ENCODE measurements around the gene TRIB2. TPM values are rescaled to one million over a fixed set of nuclear protein-coding genes. Genes with fewer than 3 reads are reported as not detected.

TRIB2 gene
- total RNA-seq, 4 donors from 2014 or later, result 29.7 to 61.3 (median 40.6) TPM

DNA sequence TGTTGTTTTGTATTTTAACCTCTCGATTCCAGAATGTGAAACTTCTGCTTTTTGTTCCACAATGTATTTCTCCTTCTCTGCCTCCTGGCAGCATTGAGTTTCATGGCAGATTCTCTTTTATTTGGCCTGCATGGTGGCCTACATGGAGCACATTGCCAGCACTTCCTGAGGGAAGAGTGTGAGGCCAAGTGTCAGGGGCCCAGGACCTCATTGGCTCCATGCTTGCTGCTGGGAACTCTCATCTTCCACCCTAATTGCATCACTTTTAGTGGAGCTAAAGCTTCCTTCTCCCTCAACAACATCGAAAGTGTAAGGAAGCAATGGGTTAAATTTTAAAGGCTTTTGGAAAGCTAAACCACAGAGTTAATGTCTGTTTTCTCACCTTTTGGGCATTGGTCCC is 9.5 kb downstream of the TRIB2 start:
- Histone ChIP-seq H3K27ac (no peak overlapping the region), H3K4me3 (no peak overlapping the region), H3K27me3 (no peaks in the 10 kb centered on the region), H3K36me3 (peaks cover 6% of the 10 kb centered on the region), H3K4me1 (peaks cover 20% of the 10 kb centered on the region), H3K9me3 (no peaks in the 10 kb centered on the region)
- TF ChIP-seq POLR2AphosphoS5 (IDR thresholded peaks at IDR 0.05) (no peak), POLR2A (IDR thresholded peaks at IDR 0.05) (no peak), EP300 (IDR thresholded peaks at IDR 0.05) (no peak), CTCF (IDR thresholded peaks at IDR 0.05) (no peak)
- 89% methylated on average over 2 of the region's 2 CpGs for WGBS
- DNase-seq (ENCODE audit: low spot score in 2 of 2), result no peak

GRCh38 chr2:12727065-12727464 is 10.3 kb downstream of the TRIB2 start:
- H3K4me1 ChIP-seq, result peaks cover 19% of the 10 kb centered on the region
- no peak for DNase-seq (ENCODE audit: low spot score in 2 of 2)
- no peaks in the 10 kb centered on the region for H3K27me3 ChIP-seq
- WGBS, result 73% methylated on average over 6 of the region's 6 CpGs
- H3K27ac ChIP-seq, result no peak overlapping the region
- H3K36me3 ChIP-seq, result peaks cover 6% of the 10 kb centered on the region
- TF ChIP-seq EP300 (IDR thresholded peaks at IDR 0.05) (no peak), POLR2A (IDR thresholded peaks at IDR 0.05) (no peak), CTCF (IDR thresholded peaks at IDR 0.05) (no peak), POLR2AphosphoS5 (IDR thresholded peaks at IDR 0.05) (no peak)
- H3K4me3 ChIP-seq, result no peak overlapping the region
- no peaks in the 10 kb centered on the region for H3K9me3 ChIP-seq

DNA sequence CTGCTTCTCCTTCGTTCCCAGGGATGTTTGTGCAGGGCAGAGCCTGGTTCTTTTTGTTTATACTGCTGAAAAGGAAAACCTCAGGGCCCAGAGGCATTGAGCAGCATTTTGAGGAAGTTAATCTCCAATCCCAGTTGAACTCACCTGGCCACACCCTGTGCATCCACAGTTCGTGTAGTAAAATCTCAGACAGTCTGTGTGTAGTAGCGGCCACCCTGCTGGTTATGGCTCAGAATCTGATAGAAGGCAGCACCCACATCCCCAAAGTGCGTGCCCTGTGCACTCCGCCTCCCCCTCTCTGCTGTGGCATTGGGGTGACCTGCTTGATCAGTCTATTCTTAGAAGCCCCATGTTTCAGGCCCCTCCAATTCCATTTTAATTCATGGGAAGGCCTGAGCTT is 10.9 kb downstream of the TRIB2 start:
- Histone ChIP-seq H3K36me3 (peaks cover 6% of the 10 kb centered on the region), H3K9me3 (no peaks in the 10 kb centered on the region), H3K4me1 (peaks cover 23% of the 10 kb centered on the region), H3K27ac (no peak overlapping the region), H3K27me3 (no peaks in the 10 kb centered on the region), H3K4me3 (no peak overlapping the region)
- DNase-seq (ENCODE audit: low spot score in 2 of 2), result no peak
- 61% methylated on average over 5 of the region's 5 CpGs for WGBS
- TF ChIP-seq POLR2AphosphoS5 (IDR thresholded peaks at IDR 0.05) (no peak), POLR2A (IDR thresholded peaks at IDR 0.05) (no peak), CTCF (IDR thresholded peaks at IDR 0.05) (no peak), EP300 (IDR thresholded peaks at IDR 0.05) (no peak)

DNA sequence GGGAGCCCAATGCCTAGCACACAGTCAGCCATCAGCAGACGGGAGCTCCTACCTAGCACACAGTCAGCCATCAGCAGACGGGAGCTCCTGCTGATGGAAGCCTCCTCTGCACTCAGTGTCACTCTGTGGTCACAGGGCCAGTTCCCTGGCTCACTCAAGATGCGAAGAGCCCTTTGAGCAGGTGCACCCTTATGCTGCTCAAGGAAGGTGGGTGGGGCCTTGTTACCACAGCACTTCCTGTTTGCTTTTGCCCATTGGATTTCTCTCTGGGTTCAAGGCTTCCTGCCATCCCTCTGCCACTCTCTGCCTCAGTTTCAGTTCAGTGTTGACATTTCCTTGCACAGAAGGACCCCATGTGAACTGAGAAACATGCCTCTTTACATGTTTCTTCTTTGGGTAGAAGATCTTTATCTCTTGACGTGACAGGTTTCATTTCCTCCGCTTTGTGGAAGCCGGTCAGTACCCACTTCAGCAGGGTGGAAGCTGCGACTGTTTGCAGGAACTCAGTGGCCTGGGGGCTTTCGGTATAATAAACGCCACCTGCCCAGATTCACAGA is 11.6 kb downstream of the TRIB2 start:
- H3K9me3 ChIP-seq, result no peaks in the 10 kb centered on the region
- no peak overlapping the region for H3K27ac ChIP-seq
- no peaks in the 10 kb centered on the region for H3K27me3 ChIP-seq
- no peak for TF ChIP-seq POLR2A (IDR thresholded peaks at IDR 0.05)
- TF ChIP-seq EP300 (IDR thresholded peaks at IDR 0.05), result no peak
- TF ChIP-seq CTCF (IDR thresholded peaks at IDR 0.05), result no peak
- TF ChIP-seq POLR2AphosphoS5 (IDR thresholded peaks at IDR 0.05), result no peak
- H3K4me3 ChIP-seq, result no peak overlapping the region
- 67% methylated on average over 9 of the region's 9 CpGs for WGBS
- peaks cover 6% of the 10 kb centered on the region for H3K36me3 ChIP-seq
- peaks cover 29% of the 10 kb centered on the region for H3K4me1 ChIP-seq
- DNase-seq (ENCODE audit: low spot score in 2 of 2), result no peak

- 71% methylated on average over 5 of the region's 5 CpGs for WGBS
- peaks cover 1% of the 10 kb centered on the region for H3K36me3 ChIP-seq
- H3K4me1 ChIP-seq, result peaks cover 44% of the 10 kb centered on the region
- H3K4me3 ChIP-seq, result no peak overlapping the region
- DNase-seq (ENCODE audit: low spot score in 2 of 2), result no peak
- no peak for TF ChIP-seq CTCF (IDR thresholded peaks at IDR 0.05)
- no peak for TF ChIP-seq POLR2AphosphoS5 (IDR thresholded peaks at IDR 0.05)
- no peak for TF ChIP-seq EP300 (IDR thresholded peaks at IDR 0.05)
- no peak for TF ChIP-seq POLR2A (IDR thresholded peaks at IDR 0.05)
- no peaks in the 10 kb centered on the region for H3K27me3 ChIP-seq
- no peaks in the 10 kb centered on the region for H3K9me3 ChIP-seq
- no peak overlapping the region for H3K27ac ChIP-seq
Observed at GRCh38 chr2:12730265-12730664, 13.5 kb downstream of the TRIB2 start.
